GM13976 (cell line): Measurements from ENCODE around the gene RASAL2.
A peak's percentile ranks its signal among the peaks of the same experiment; 100 is the strongest.

Experiments used
- DNase-seq: peaks from one replicate; pipeline ENCODE4 v3.0.0; 2012; ENCODE audit warnings: low spot score
- CTCF ChIP-seq: IDR thresholded peaks from 2 replicates; pipeline ENCODE4 v1.5.1; 2012; ENCODE audit warnings: borderline replicate concordance, mild to moderate bottlenecking; ENCODE audit not compliant: insufficient read depth; ENCODE audit errors: extremely low read depth, missing control alignments, control extremely low read depth
- in situ Hi-C: fragments of 300-500 bp; cut with MboI; formaldehyde crosslinking; loops from one replicate; pipeline ENCODE4 v1.12.0; 2022; ENCODE audit warnings: low sequenced_read_pairs, mixed read lengths, inconsistent platforms; ENCODE audit not compliant: unreplicated experiment

Gene RASAL2

DNA sequence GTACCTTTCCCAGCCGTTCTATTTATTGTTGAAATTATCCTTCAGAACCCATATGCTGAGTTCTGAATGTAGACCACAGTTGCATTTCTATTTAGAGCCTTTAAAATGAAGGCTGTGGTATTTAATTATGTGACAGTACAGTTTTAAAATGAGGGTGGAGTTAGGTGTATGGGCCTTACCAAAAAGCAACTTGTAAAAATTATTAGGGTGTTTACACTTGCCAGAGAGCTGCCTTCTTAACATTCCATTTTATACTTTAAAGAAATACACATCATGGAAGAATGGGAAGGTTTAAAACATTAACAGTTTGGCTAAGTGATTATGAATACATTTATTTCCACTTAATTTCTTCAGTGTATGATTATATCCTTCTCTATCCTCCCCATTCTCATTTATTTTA lies 75.7 kb downstream of the RASAL2 start:
- in situ Hi-C loops = no loop called here
- no peak for TF ChIP-seq CTCF
- no peak for DNase-seq

DNA sequence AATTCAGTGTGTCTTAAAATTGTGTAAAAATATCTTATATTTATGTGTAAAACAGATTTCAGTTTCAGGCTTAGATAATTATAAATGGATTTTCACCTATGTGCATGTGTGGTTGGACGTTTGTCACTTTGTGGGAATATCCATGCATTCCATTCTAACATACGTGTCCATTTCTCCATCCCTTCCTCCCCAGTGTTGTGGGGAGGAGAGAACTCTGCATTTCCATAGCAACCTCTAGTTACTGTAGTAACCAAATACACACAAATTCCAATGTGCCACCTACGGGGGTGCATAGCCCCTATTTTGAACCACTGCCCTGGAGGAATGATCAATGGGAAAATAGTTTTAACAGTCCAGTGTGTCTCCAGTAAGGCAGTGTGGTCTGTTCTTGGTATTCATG lies 79.0 kb downstream of the RASAL2 start:
- DNase-seq = no peak
- in situ Hi-C loops = no loop called here
- no peak for TF ChIP-seq CTCF

DNA sequence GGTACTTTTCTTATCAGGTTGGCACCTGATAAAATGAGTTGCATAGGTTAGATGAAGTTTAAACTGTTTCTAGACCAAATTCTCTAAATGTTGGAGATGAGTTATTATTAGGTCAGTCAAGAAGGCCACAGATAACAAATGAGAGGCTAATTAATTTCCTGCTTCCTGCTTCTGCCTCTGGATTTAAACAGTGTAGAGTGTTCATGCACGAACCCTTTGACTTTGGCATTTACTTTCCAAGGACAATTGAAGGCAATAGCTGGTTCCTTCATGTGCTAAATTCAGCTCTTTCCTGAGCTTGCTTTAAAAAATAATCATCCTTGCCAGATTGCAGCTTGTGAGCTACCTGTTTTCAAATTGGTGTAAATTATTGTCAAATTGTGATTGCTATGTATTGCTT lies 80.6 kb downstream of the RASAL2 start:
- DNase-seq = no peak
- TF ChIP-seq CTCF = no peak
- in situ Hi-C loops = no loop called here

DNA sequence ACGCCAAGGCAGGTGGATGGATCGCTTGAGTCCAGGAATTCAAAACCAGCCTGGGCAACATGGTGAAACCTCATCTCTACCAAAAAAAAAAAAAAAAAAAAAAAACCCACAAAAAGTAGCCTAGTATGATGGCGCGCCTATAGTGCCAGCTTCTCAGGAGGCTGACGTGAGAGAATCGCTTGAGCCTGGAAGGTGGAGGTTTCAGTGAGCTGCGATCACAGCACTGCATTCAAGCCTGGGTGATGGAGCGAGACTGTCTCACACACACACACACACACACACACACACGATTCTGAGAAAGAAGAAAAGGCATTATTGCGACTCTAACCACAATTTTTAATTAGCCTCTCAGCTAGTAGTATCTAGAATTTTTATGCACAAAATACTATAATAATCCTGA lies 86.5 kb downstream of the RASAL2 start:
- no peak for DNase-seq
- TF ChIP-seq CTCF = no peak
- in situ Hi-C loops = loop anchor here (25.0 kb wide), 1 partner anchor 143 kb away; no protein-coding TSS in a partner anchor

DNA sequence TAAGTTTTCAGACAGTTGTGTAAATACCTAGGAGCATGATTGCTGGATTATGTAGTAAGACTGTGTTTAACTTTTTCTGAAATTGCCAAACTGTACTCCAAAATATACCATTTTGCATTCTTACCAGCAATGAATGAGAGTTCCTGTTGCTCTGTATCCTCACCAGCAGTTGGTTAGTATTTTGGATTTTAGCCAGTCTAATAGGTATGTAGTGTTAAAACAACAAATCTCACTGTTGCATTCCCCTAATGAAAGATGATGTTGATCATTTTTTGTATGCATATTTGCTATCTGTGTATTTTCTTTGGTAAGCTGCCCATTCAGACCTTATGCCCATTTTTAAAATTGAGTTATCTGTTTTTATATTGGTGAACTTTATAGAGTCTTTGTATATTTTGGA lies 89.9 kb downstream of the RASAL2 start:
- TF ChIP-seq CTCF = no peak
- no peak for DNase-seq
- in situ Hi-C loops = loop anchor here (25.0 kb wide), 1 partner anchor 146 kb away; no protein-coding TSS in a partner anchor

DNA sequence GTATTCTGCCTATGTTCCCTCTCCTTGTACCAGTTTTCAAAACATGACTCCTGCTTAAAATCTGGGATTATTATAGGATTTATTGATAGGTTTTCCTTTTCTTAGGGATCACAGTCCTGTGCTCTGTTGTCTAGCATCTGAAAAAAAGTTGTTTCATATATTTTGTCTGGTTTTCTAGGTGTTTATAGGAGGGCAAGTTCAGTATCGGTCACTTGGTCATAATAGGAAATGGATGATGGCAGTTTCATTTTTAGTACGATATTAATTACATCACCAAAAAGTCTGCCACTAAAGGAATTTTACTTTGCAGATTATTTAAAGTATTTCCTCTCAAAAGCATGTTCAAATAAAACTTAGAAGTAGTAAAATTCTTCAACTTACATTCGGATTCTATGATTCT lies 94.4 kb downstream of the RASAL2 start:
- TF ChIP-seq CTCF = no peak
- DNase-seq = no peak
- in situ Hi-C loops = loop anchor here (25.0 kb wide), 1 partner anchor 151 kb away; no protein-coding TSS in a partner anchor

DNA sequence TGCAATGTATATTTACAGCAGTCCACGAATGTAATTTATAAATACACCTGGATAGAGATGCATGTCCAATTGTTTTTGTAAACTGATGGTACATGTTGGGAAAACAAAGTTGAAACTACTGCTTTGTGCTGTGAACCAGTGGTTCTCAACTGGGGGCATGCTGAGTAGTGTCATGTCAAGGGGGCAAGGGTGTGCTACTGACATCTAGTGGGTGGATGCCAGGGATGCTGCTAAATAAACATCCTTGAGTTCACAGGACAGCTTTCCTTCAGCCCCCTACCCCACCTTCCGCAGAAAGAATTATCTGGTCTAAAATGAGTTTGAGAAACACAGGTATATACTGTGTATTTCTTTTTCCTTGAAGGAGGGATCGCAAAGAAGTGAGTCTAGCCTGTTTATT lies 95.9 kb downstream of the RASAL2 start:
- DNase-seq = peak; percentile 34
- TF ChIP-seq CTCF = peak; percentile 63
- in situ Hi-C loops = loop anchor here (25.0 kb wide), 1 partner anchor 153 kb away; no protein-coding TSS in a partner anchor
